GM18502 (cell line): ENCODE measurements around the gene PIGO.

ENCODE experiments used
- ATAC-seq: cut with Tn5 transposase; IDR thresholded peaks from one replicate; pipeline ENCODE4 v1.9.1; 2021; ENCODE audit warnings: mild to moderate bottlenecking; ENCODE audit not compliant: unreplicated experiment, poor library complexity

PIGO gene

DNA sequence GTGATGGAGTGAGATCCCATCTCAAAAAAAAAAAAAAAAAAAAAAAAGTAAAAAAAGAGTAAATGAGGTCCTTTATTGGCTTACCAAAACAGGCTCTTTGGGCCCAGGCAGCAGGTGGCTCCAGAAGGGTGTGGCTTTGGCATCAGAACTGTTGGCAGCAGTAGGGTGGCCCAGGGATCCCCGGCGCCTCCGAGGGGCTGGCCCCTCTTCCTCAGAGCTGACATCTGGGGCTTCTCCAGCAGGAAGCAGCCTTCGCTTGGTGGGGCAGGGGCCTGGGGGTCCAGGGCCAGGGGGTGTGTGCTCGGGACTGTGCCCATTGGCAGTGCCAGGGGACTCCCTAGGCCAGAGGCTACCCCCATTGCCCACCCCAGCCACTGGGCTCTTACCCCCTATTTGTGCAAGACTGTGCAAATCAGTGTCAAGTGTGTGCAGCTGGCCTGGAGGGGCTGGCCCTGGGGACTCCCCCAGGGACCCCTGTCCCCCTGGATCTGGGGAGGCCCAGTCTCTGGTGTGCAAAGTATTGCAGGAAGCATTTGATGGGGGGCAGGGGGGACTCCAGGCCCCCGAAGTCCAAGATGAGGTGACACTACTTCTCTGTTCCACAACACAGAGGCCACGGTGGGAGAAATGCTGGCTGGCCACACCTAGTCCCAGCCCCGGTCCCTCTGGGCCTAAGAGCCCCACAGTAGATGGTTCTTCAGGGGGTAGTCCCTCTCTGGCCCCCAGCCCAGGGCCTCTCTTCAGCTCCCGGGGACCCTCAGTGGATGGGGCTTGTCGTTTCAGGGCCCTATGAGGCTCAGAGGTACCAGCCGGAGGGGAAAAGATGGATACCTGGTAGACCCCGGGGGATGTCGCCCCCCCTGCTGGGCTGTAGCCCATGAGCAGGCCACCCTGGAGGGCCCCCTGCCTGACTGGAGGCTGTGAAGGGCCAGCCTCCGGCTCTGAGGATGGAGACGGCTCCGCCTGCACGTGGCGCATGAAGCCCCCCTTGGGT, 11.2 kb upstream of the PIGO start:
- ATAC-seq: no peak

DNA sequence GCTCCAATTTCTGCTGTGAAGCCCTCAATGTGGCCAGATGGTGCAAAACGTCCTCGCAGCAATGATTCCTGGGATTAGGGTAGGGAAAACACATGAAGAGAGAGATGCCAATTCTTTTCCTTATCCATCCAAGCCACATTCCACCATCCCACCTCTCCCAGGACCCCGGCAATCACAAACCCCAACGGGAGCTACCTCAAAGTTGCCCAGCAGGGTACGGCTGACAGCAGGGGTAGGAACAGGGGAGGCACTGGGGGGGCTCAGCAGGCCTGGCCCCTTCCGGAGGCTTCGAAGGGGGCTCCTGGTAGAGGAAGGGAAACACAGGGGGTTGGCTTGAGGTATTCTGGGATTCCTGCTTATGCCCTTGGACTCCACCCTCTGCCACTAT, 9.9 kb upstream of the PIGO start:
- ATAC-seq: no peak

DNA sequence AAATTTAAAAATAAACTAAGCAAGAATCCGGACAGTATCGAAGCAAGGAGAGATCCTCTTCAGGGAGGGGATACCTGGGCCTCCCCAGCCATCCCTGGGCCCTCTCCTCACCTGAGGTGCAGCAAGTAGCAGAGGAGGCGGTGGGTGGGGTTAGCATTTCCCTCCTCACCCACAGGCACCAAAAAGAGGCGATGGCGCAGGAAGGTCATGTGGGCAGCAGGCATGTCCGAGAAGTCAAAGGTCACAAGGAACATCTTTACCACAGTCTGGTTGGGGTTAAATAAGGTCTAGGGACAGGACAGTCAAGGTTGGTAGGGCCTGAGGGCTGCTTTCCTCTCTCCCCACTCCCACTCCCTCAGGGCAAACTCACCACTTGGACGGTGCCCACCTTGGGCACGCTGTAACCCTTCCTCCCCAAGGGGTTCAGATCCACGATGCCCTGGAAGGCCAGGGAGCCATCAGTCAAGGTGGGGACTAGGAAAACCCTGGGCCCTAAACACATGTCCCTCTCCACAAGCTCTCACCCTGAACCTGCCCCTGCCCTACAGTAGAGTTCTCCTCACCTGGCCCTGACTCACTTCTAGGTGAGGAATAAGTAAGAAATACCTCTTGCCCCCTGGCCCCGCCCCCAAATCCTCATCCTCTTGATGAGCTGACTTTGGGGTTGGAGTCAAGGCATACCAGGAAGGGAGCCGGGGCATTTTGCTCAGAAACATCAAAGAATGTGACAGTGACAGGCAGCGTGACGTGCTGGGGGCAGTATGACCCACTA, 9.4 kb upstream of the PIGO start:
- ATAC-seq: no peak

DNA sequence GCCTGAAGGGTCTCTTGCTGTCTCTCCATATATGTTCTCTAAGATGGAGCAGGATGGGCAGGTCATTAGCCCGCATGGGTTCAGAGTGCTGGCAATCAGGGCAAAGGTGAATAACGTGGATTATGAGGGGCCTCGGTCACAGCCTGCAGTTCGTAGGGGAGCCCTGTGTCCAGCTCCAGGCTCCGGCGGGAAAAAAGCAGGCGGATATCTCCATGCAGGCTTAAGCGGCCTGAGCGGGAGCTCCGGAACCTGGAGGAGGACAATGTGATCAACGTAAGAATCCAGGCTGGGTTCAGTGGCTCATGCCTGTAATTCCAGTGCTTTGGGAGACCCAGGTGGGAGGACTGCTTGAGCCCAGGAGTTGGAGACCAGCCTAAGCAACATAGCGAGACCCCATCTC, 8.7 kb upstream of the PIGO start:
- ATAC-seq: no peak

DNA sequence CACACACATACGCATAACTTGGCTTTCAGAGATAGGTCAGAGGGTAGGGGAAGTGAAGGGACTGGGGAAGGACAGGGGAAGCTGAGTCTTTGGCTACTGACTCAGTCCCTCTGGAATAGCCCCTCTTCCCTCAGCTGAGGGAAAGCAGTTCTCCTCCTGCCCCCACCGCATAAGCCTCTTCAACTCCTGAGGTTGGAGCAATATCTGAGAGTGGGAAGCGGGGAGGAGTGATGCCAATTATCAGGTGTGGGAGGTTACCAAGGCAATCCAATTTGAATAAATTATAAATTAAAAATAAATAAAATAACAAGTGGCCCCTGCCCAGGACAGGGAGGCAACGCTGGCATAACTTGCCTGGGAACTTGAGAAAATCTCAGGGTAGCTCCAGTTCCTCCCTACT, 8.2 kb upstream of the PIGO start:
- ATAC-seq: no peak

DNA sequence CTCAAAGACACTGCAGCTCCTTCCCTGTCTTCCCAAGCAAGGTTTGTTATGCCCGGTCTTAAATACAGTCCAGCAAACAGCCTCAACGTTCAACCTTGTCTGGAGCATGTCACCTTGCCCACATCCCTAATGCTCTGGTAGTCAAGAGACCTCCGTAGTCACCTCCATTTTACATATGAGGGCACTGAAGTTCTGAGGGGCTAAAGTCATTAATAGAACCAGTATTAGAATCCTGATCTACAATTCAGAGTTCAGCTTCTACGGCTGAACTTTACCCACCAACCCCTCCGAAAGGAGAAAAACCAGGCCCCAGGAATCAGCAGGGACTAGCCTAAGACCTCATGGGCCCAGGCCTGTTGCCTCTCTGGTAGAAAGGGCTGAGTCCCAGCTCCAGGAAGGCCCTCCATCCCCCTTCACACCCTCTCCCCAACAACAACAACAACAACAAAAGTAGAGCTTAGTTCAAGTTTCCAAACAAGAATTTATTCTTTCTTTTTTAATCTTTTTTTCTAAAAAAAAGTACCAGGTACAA, 7.3 kb upstream of the PIGO start:
- ATAC-seq: no peak

DNA sequence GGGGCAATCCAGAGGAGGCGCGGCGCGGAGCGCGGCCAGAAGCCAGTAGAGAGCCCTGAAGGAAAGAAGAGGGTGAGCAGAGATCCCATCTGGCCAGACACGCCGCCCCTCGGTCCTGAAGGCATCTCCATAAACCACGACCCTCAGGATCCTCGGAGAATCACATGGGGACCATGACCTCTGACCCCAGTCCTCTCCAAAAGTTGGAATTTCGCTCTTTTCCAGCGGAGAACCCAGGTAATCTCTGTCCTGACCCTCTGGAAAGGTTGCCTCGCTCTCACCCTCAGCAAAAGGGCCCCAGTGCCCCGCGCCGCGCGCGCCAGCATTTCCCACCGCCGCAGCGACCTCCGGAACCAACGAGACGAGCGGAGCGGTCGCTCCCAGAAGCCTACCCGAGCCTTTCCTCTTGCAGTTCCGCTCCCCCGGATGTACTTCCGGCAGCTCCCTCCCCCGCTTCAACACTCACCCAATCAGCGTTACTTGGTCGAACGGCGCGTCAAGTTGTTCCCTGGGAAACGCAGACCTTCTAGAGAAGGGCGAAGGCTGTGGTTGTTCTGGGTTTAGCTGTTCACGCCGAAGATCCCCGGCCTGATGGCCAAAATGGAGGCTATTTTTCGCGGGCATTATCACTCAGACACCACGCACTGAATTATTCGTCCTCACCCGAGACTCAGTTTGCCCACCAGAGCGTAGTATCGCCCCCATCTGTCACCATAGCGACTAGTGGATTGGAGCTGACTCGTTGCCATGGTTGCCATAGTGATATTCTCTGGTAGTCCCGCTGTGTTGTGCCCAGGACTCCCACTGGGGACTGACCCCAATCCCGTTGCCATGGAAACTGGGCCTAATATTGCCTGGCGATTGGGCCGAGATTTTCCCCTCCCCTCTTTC, 6.6 kb upstream of the PIGO start, which contains the start of gene STOML2:
Gene STOML2 (minus strand): TSS at position 363 of the 891 bp plus-strand sequence. CDS start 37 bp downstream, at position 326.
- ATAC-seq: peak; percentile 93

DNA sequence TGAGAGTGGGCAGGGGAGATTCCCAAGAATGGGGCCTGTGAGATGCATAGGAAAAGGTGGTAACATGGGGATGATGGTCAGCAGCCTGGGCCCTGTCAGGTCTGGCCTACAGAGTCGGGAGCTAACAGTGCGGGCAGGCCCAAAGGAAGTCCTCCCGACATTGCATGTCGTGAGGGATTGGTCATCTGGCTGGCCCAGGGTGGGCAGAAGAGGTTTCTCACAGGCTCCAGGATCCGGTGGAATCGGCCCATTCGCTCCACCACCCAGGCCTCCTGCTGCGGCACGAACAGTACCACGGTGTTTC, 6.0 kb upstream of the PIGO start:
- ATAC-seq: peak; percentile 13

DNA sequence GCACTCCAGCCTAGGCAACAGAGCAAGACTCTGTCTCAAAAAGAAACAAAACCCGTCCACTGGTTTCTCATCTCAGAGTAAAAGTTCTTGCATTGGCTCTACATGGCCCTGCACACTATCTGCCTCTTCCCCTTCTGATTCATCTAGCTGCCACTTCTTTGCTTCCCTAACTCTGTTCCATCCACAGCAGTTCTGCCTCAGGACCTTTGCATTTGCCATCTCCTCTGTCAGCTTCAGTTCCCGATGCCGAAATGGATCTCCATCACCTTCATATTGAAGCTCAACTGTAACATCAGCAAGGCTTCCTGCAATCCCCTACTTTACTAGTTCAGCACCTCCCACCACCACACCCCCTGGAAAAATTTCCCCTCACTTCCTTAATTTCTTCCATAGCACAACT, 1.2 kb upstream of the PIGO start:
- no peak for ATAC-seq

DNA sequence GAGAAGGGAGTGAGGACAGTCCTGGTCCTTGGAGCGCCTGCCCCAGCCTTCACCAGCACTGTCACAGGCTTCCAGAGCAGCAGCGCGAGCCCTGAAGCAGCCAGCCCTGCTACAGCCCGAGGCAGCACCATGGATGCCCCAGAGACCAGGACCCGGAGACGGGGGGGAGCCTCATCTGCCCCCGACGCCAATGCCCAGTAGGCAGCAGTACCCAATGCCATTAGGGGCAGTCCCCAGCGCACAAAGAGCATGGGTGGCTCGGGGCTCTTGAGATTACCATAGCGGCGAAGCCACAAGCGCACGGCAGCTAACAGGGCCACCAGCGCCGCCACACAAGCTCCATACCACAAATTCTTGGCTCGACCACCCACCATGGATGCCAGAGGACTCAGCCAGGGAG, 4.9 kb downstream of the PIGO start:
- no peak for ATAC-seq

DNA sequence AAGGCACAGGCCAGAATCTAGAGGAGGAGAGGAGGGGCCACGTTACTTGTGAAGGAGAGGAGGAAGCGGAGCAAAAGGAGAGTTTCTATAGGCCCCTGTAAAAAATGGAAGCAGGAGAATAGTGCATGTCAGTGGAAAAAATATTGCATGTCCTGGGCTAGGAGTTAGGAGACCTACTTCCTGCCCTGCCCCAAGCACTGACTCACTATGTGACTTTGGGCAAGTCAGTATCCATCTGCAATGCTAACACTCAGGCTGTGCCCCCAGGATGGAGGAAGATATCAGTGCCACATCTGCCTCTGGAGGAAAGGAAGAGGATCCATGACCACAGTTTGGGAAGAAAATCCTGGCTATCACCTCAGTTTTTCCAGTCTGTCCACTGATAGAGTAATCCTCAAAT, 7.0 kb downstream of the PIGO start:
- no peak for ATAC-seq

DNA sequence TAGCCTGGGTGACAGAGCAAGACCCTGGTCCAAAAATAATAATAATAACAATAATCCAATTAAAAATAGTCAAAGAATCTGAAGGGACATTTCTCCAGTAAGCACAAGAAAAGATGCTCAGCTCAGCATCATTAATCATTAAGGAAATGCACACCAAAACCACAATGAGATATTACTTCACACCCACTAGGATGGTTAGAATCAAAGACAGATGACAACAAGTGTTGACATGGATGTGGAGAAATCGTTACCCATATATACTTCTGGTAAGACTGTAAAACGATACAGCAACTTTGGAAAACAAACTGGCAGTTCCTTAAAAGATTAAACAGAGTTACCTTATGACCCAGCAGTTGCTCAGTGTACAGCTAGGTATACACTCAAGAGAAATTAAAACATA, 11.3 kb downstream of the PIGO start:
- no peak for ATAC-seq

DNA sequence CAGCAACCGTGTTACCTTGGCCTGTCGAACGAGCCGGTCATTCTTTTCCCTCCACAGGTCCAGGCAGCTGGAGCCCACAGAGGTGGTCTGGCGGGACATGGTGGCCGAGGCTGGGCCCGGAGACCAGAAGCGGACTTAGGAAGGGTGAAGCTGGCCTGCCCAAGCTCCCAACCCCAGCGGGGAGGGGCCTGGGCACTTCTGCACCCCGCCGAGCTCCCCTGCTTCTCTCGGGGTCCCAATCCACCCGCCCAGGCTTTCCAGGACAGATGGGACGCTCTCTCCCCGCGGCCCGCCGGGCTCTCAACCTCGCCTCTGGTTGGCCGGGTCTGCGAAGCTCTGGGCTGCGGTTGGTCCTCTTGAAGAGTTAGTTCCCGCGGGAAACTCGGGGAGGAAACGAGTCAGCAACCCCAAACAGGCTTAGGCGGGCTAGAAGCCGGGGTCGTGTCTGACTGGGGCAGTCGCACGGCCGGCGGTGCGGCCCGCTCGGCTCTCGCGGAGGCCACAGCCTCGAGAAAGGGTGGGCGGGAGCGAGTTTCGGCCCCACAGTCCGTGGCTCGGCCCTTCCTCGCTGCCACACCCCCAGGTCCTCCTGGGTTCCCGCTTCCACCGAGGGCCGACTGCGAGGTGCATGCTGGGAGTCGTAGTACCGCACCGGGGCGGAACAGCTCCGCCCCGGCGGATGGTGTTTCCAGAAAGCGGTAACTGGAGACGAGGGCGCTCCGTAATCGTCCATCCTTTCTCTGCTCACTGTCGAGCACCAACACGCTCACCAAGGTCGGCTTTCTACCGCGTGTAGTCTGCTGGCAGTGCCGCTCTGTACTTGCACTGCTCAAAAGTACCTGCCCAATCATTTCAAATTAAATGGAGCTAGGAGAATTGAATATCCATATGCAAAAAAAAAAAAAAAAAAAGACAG, 16.7 kb downstream of the PIGO start, which contains the start of gene FANCG:
Gene FANCG (minus strand): TSS at position 517 of the 916 bp plus-strand sequence. CDS start 418 bp downstream, at position 99.
- peak; percentile 87 for ATAC-seq

DNA sequence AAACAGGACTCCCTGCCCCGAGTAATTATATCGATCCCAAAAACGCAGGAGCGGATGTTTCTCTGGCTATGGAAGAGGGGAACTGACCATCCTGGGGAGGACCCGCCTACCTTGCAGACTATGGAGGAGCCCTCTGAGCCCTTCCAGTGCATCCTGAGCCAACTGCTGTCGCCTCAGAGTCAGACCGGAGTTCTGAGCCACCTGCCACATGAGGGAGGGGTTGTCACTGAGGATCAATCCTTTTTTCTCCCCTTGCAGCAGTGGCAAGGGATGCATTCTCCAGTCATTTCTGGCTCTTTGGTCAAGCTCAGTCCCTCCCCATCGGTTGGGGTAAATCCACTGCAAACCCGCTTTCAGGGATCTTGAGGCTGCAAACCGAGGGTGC, 17.4 kb downstream of the PIGO start:
- peak; percentile 2 for ATAC-seq

DNA sequence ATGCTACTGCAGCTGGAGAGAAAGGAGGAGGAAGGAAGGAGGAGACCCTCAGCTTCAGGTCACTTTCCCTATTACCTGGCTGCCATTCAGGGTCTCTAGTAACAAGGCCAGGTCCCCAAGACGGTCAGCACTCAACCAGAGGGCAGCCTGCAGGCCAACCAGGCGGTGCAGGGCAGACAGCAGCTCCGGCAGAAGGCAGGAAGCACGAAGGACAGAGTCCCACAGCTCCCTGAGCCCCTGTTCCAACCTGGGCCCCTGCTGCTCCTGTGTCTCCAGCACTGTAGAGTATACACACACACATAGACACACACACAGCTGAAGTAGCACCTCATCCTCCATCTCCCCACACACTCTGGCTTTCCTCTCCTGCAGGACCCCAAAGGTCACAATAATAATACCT, 18.3 kb downstream of the PIGO start:
- ATAC-seq: no peak

DNA sequence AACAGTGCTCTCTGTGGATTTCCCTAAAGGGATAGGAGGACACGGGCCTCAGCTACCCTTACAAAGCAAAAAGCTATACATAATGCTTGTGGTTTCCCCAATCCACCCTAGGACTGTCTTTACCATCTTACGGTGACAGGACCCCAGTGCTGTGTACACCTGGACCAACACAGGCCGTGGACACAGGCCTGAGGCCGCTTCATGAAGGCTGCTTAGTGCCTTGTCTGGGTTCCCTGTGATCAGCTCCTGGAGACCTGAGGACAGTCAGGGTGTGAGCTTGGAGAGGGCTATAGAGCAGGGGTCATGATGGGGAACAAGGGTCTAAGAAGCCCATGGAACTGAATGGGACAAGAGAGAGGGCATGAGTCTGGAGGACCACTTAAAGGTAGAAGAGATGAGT, 19.5 kb downstream of the PIGO start:
- ATAC-seq: no peak

DNA sequence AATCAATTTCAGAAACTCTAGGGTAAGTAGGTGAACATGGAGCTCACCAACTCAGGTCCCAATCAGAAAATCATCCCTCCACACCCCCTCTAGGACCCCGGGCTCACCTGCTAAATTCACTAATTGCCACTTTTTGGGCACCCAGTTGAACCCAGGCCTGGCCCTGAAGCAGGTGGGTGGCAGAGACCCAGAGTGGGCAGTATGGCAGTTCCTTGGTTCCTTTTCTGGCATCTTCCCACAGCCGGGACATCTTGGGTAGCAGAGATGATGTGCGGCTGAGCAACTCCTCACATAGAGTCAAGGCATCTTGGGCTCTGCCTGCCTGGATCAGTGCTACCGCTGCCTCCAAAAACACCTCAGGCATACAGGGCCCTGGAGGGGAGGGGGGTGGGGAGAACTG, 21.0 kb downstream of the PIGO start:
- ATAC-seq: no peak

DNA sequence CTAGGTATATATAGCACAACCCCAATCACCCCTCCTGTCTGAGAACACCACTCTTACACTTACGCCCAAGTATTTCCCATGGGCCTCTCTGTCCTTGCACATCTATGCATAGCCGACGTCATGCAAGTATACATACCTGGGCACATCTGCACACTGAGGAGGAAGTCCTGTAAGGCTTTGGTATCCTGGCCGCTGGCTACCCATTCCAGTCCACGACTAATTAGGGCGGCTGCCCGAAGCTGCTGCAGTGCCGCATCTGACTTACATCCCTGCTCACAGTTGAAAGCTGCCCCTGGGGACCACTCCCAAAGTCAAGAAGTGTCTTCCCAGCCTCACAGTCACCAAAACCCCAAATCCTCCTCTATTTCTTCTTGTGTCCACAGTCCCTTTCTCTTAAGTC, 21.6 kb downstream of the PIGO start:
- no peak for ATAC-seq

DNA sequence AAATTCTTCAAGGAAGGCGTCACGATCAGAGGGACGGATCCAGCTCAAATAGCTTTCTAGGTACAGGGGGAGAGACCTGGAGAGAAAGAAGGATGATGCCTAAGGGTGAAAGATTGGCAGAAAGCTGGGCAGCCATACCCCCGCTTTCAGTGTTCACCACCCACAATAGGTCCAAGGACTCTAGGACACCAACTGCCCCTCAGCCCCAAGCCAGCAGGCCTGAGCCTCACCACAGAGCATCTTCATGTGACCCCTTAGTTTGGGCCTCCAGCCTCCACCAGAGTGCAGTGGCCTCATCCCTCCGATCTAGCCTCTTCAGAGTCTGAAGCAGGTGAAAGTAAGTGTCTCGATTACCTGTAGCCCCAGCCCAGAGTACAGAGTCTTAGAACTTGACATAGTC, 22.2 kb downstream of the PIGO start:
- ATAC-seq: no peak
